NAMALWA (cell line): ENCODE measurements around the gene SORCS3.

Experiments used
- DNase-seq: peaks from one replicate; pipeline ENCODE4 v3.0.0-alpha.2; 2015; ENCODE audit warnings: low spot score

SORCS3 gene

GRCh38 chr10:104646146-104646545, 5.1 kb downstream of the SORCS3 start:
- no peak for DNase-seq

GRCh38 chr10:104648421-104648820, 7.3 kb downstream of the SORCS3 start:
- DNase-seq: no peak

GRCh38 chr10:104650072-104650471, 9.0 kb downstream of the SORCS3 start:
- no peak for DNase-seq

- DNase-seq: no peak
Observed at GRCh38 chr10:104650635-104651331, 9.7 kb downstream of the SORCS3 start.

- no peak for DNase-seq
Observed at GRCh38 chr10:104657036-104657435, 15.9 kb downstream of the SORCS3 start.

- DNase-seq: no peak
Observed at GRCh38 chr10:104657457-104657856, 16.4 kb downstream of the SORCS3 start.

- no peak for DNase-seq
Observed at GRCh38 chr10:104658067-104658466, 17.0 kb downstream of the SORCS3 start.

GRCh38 chr10:104659809-104660208, 18.7 kb downstream of the SORCS3 start:
- no peak for DNase-seq

GRCh38 chr10:104663076-104663475, 22.0 kb downstream of the SORCS3 start:
- DNase-seq: no peak

- no peak for DNase-seq
Observed at GRCh38 chr10:104663563-104663962, 22.5 kb downstream of the SORCS3 start.

GRCh38 chr10:104664205-104664604, 23.1 kb downstream of the SORCS3 start:
- no peak for DNase-seq

- no peak for DNase-seq
Observed at GRCh38 chr10:104665174-104665573, 24.1 kb downstream of the SORCS3 start.

GRCh38 chr10:104666106-104666505, 25.0 kb downstream of the SORCS3 start:
- no peak for DNase-seq

- no peak for DNase-seq
Observed at GRCh38 chr10:104676874-104677273, 35.8 kb downstream of the SORCS3 start.

- DNase-seq: no peak
Observed at GRCh38 chr10:104678658-104679057, 37.6 kb downstream of the SORCS3 start.

GRCh38 chr10:104680467-104681401, 39.6 kb downstream of the SORCS3 start:
- no peak for DNase-seq

GRCh38 chr10:104681485-104681884, 40.4 kb downstream of the SORCS3 start:
- DNase-seq: no peak

- DNase-seq: no peak
Observed at GRCh38 chr10:104683567-104683966, 42.5 kb downstream of the SORCS3 start.

GRCh38 chr10:104686829-104687228, 45.7 kb downstream of the SORCS3 start:
- DNase-seq: no peak

GRCh38 chr10:104688251-104689042, 47.4 kb downstream of the SORCS3 start:
- no peak for DNase-seq

GRCh38 chr10:104689105-104689504, 48.0 kb downstream of the SORCS3 start:
- no peak for DNase-seq

- no peak for DNase-seq
Observed at GRCh38 chr10:104689547-104689946, 48.5 kb downstream of the SORCS3 start.
